Uterus (tissue), 4 donors: ENCODE measurements around the gene NUP160. TPM values are rescaled to one million over a fixed set of nuclear protein-coding genes. Genes with fewer than 3 reads are reported as not detected.
"Not testable (repeated sequence)": the region's sequence is repeated elsewhere in the genome, so short reads cannot be mapped to it uniquely, and the experiment has no call there.

Experiments
- DNase-seq, 2 donors: peaks; one replicate each; pipeline ENCODE4 v3.0.0-alpha.2; 2019 to 2020
- H3K27ac ChIP-seq, 2 donors: fragments of 200-600 bp; sonication (generic); 1 replicate in 1 of 2; 2 replicates in 1 of 2; pipeline ENCODE4 v1.5.1; 2016 to 2018
- H3K27me3 ChIP-seq, 2 donors: fragments of 200-600 bp; sonication (generic); one replicate each; pipeline ENCODE4 v1.5.1; 2018 to 2019; ENCODE audit warnings: control low read depth in 1 of 2
- H3K36me3 ChIP-seq, 2 donors: fragments of 200-600 bp; sonication (generic); one replicate each; pipeline ENCODE4 v1.5.1; 2019; ENCODE audit warnings: control low read depth in 1 of 2
- H3K4me1 ChIP-seq, 2 donors: fragments of 200-600 bp; sonication (generic); one replicate each; pipeline ENCODE4 v1.5.1; 2018 to 2019; ENCODE audit warnings: control low read depth in 1 of 2
- H3K4me3 ChIP-seq, 2 donors: fragments of 200-600 bp; sonication (generic); 1 replicate in 1 of 2; 2 replicates in 1 of 2; pipeline ENCODE4 v1.5.1; 2018 to 2019; ENCODE audit warnings: mild to moderate bottlenecking in 1 of 2
- H3K9me3 ChIP-seq, 2 donors: fragments of 200-600 bp; sonication (generic); one replicate each; pipeline ENCODE4 v1.5.1; 2019; ENCODE audit warnings: control low read depth in 1 of 2
- POLR2A ChIP-seq, 2 donors: fragments of 450-650 bp; IDR thresholded peaks; one replicate each; pipeline ENCODE4 v1.6.1; 2016; ENCODE audit warnings: antibody characterized with exemption in 2 of 2, mild to moderate bottlenecking in 1 of 2, moderate library complexity in 1 of 2
- intact Hi-C: fragments of 100-400 bp; cut with DNase I; formaldehyde crosslinking; loops from one replicate; pipeline ENCODE4 v1.15.1; 2023; ENCODE audit warnings: low total_unique reads
- total RNA-seq, 4 donors: library from RNA; depleted of rRNA in 3 of 4; stranded (reverse); fragments of >200 nt in 3 of 4; gene quantifications; one replicate each; pipeline versions ENCODE4 v1.1.0 to v1.2.4, GENCODE V29; 2014 to 2023
- TF ChIP-seq, protein P1 (sequence below), 4 experiments: fragments of 200-600 bp in 2 of 4; fragments of 450-650 bp in 2 of 4; sonication (generic) in 2 of 4; IDR thresholded peaks; one replicate each; pipeline ENCODE4 v1.5.1; 2016 to 2019; ENCODE audit warnings: antibody characterized with exemption in 4 of 4, mild to moderate bottlenecking in 2 of 4, moderate library complexity in 1 of 4
- donor health status: DM: yes; HTN: yes; CAD: no.

The NUP160 gene, protein sequence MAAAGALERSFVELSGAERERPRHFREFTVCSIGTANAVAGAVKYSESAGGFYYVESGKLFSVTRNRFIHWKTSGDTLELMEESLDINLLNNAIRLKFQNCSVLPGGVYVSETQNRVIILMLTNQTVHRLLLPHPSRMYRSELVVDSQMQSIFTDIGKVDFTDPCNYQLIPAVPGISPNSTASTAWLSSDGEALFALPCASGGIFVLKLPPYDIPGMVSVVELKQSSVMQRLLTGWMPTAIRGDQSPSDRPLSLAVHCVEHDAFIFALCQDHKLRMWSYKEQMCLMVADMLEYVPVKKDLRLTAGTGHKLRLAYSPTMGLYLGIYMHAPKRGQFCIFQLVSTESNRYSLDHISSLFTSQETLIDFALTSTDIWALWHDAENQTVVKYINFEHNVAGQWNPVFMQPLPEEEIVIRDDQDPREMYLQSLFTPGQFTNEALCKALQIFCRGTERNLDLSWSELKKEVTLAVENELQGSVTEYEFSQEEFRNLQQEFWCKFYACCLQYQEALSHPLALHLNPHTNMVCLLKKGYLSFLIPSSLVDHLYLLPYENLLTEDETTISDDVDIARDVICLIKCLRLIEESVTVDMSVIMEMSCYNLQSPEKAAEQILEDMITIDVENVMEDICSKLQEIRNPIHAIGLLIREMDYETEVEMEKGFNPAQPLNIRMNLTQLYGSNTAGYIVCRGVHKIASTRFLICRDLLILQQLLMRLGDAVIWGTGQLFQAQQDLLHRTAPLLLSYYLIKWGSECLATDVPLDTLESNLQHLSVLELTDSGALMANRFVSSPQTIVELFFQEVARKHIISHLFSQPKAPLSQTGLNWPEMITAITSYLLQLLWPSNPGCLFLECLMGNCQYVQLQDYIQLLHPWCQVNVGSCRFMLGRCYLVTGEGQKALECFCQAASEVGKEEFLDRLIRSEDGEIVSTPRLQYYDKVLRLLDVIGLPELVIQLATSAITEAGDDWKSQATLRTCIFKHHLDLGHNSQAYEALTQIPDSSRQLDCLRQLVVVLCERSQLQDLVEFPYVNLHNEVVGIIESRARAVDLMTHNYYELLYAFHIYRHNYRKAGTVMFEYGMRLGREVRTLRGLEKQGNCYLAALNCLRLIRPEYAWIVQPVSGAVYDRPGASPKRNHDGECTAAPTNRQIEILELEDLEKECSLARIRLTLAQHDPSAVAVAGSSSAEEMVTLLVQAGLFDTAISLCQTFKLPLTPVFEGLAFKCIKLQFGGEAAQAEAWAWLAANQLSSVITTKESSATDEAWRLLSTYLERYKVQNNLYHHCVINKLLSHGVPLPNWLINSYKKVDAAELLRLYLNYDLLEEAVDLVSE (N-terminal part only)
- 10 to 100 TPM; 11.8 to 90.8 (median 40.4) TPM for total RNA-seq

GRCh38 chr11:47847892-47848699 is at the start of gene NUP160:
Gene NUP160, minus strand, starts transcription at chr11:47848350. Its CDS starts 32 bp downstream, at chr11:47848318.
- Histone ChIP-seq H3K36me3 (no peaks in the 10 kb centered on the region), H3K9me3 (no peaks in the 10 kb centered on the region), H3K27ac (peak within 1 kb of the TSS; percentile 88 to 92), H3K4me1 (peaks cover 4% of the 10 kb centered on the region in 2 donors), H3K4me3 (peak within 1 kb of the TSS; percentile 79 to 91), H3K27me3 (no peaks in the 10 kb centered on the region)
- DNase-seq, result peak; percentile 83 to 84
- intact Hi-C loops, result loop anchor here (10.0 kb wide), 1 partner anchor 473 kb away; the partner anchor contains the start of gene SPI1
- TF ChIP-seq, protein P1, sequence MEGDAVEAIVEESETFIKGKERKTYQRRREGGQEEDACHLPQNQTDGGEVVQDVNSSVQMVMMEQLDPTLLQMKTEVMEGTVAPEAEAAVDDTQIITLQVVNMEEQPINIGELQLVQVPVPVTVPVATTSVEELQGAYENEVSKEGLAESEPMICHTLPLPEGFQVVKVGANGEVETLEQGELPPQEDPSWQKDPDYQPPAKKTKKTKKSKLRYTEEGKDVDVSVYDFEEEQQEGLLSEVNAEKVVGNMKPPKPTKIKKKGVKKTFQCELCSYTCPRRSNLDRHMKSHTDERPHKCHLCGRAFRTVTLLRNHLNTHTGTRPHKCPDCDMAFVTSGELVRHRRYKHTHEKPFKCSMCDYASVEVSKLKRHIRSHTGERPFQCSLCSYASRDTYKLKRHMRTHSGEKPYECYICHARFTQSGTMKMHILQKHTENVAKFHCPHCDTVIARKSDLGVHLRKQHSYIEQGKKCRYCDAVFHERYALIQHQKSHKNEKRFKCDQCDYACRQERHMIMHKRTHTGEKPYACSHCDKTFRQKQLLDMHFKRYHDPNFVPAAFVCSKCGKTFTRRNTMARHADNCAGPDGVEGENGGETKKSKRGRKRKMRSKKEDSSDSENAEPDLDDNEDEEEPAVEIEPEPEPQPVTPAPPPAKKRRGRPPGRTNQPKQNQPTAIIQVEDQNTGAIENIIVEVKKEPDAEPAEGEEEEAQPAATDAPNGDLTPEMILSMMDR (IDR thresholded peaks at IDR 0.05), result no peak
- TF ChIP-seq POLR2A (IDR thresholded peaks at IDR 0.05), result peak; percentile 64 to 81

- no peak for DNase-seq
- TF ChIP-seq, protein P1 (IDR thresholded peaks at IDR 0.05), result no peak
- no peak for TF ChIP-seq POLR2A (IDR thresholded peaks at IDR 0.05)
Measured at GRCh38 chr11:47896199-47896598, 48.0 kb upstream of the NUP160 start.

DNA sequence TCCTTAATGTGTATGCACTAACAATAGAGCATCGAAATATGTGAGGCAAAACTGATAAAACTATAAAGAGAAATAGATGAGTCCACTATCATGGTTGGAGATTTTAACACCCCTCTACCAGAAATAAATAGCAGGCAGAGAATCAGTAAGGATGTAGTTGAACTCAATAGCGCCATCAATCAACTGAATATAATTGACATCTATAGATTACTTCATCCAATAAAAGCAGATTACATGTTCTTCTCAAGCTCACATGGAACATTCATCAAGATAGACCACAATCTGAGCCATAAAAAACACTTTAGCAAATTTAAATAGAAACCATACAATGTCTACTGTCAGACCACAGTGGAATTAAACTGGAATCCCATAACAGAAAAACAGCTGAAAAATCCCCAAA is 46.9 kb upstream of the NUP160 start:
- Histone ChIP-seq H3K4me1 (no peaks in the 10 kb centered on the region), H3K9me3 (no peaks in the 10 kb centered on the region), H3K27me3 (no peaks in the 10 kb centered on the region), H3K27ac (no peak overlapping the region), H3K4me3 (no peak overlapping the region), H3K36me3 (no peaks in the 10 kb centered on the region)
- TF ChIP-seq, protein P1 (IDR thresholded peaks at IDR 0.05), result no peak
- TF ChIP-seq POLR2A (IDR thresholded peaks at IDR 0.05), result no peak
- intact Hi-C loops, result no loop called here
- DNase-seq, result no peak

More at GRCh38 chr11:47896199-47896598, 48.0 kb upstream of the NUP160 start:
- Histone ChIP-seq H3K4me1 (no peaks in the 10 kb centered on the region), H3K27ac (no peak overlapping the region), H3K36me3 (no peaks in the 10 kb centered on the region), H3K4me3 (no peak overlapping the region), H3K9me3 (no peaks in the 10 kb centered on the region), H3K27me3 (no peaks in the 10 kb centered on the region)
- intact Hi-C loops, result no loop called here

GRCh38 chr11:47892546-47893276 is 44.6 kb upstream of the NUP160 start:
- intact Hi-C loops, H3K27ac ChIP-seq: not testable (repeated sequence)

More at GRCh38 chr11:47892546-47893276, 44.6 kb upstream of the NUP160 start:
- H3K4me3 ChIP-seq, H3K9me3 ChIP-seq, H3K27me3 ChIP-seq, H3K36me3 ChIP-seq, DNase-seq, H3K4me1 ChIP-seq: not testable (repeated sequence)
